Breast epithelium (tissue), 4 donors: ENCODE data around the gene NOL4L. TPM values are rescaled to one million over a fixed set of nuclear protein-coding genes. Genes with fewer than 3 reads are reported as not detected.

ENCODE experiments used
- DNase-seq, 2 donors: peaks; one replicate each; pipeline ENCODE4 v3.0.0-alpha.2; 2019; ENCODE audit warnings: low spot score in 2 of 2
- H3K27ac ChIP-seq, 2 donors: fragments of 200-600 bp; sonication (generic) in 1 of 2; one replicate each; pipeline ENCODE4 v1.5.1; 2016 to 2019; ENCODE audit warnings: mild to moderate bottlenecking in 1 of 2
- H3K27me3 ChIP-seq, 2 donors: fragments of 200-600 bp; sonication (generic) in 1 of 2; one replicate each; pipeline versions ENCODE4 v1.5.1 to v1.6.0; 2017 to 2019; ENCODE audit warnings: control low read depth in 1 of 2, mild to moderate bottlenecking in 1 of 2
- H3K36me3 ChIP-seq: fragments of 200-600 bp; one replicate; pipeline ENCODE4 v1.5.1; 2019
- H3K4me1 ChIP-seq, 2 donors: fragments of 200-600 bp; sonication (generic); one replicate each; pipeline ENCODE4 v1.5.1; 2016 to 2019; ENCODE audit warnings: control low read depth in 1 of 2
- H3K4me3 ChIP-seq, 3 donors: fragments of 200-600 bp; sonication (generic); 1 replicate in 2 of 3; 2 replicates in 1 of 3; pipeline ENCODE4 v1.5.1; 2016 to 2019; ENCODE audit warnings: mild to moderate bottlenecking in 3 of 3, moderate library complexity in 2 of 3
- H3K9me3 ChIP-seq, 2 donors: fragments of 200-600 bp; sonication (generic) in 1 of 2; one replicate each; pipeline ENCODE4 v1.5.1; 2016 to 2019; ENCODE audit warnings: control low read depth in 1 of 2
- POLR2A ChIP-seq: fragments of 450-650 bp; IDR thresholded peaks from one replicate; pipeline ENCODE4 v1.6.1; 2016; ENCODE audit warnings: antibody characterized with exemption, mild to moderate bottlenecking, moderate library complexity
- POLR2AphosphoS5 ChIP-seq, 3 donors: sonication (generic); formaldehyde crosslinking; IDR thresholded peaks; one replicate each; pipeline ENCODE4 v1.6.1; 2017; ENCODE audit warnings: antibody characterized with exemption in 3 of 3
- intact Hi-C: fragments of 100-400 bp; cut with DNase I; formaldehyde crosslinking; loops from one replicate; pipeline ENCODE4 v1.15.1; 2023; ENCODE audit warnings: low total_unique reads
- total RNA-seq, 3 donors: library from RNA; depleted of rRNA; stranded (reverse); fragments of >200 nt; gene quantifications; one replicate each; pipeline ENCODE4 v1.1.0, GENCODE V29; 2016
- TF ChIP-seq, protein P1 (sequence below), 3 donors: fragments of 450-650 bp; IDR thresholded peaks; one replicate each; pipeline ENCODE4 v1.5.1; 2016 to 2017; ENCODE audit warnings: antibody characterized with exemption in 3 of 3, mild to moderate bottlenecking in 3 of 3, moderate library complexity in 3 of 3

Gene NOL4L
- total RNA-seq, 3 donors from 2014 or later, result 3.7 to 18.4 (median 15.8) TPM

DNA sequence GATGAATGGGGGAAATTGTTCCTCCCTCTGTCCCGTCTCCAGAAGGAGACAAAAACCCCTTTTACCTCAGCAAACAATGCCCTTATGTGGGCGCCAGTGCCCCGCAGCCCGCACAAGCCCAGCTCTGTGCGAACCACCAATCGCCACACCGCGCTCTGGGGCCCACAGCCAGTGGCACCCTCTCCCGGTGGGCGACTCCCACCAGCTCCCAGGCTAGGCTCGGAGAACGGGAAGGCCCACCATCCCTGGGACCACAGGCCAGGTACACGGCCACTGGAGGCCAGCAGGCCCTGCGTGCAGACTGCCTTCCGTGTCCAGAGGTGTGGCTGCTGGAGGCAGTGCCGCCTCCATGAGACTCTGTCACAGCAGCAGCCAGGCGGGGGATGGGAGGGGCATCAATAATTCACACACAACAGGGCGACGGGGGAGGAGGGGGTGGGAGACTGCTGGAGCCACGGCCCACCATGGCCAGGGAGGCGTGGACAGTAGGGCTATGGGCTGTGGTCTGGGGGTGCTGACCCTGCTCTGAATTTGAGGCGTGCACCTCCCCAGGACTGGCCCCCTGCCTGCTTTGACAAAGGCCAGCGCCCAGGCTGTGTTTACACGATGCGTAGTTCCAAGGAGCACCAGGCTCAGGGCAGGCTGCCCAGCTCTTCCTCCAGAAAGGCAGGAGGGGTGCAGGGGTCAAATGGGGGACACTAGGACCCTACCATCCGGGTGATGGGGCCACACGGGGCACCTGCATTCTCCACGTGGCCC, 121.3 kb downstream of the NOL4L start:
- peak in 1 of 2 donors; percentile 64 for DNase-seq
- Histone ChIP-seq H3K9me3 (no peaks in the 10 kb centered on the region), H3K27me3 (no peaks in the 10 kb centered on the region), H3K36me3 (no peaks in the 10 kb centered on the region), H3K27ac (peak overlapping the region; percentile 88 to 89), H3K4me1 (peaks cover 10 to 27% of the 10 kb centered on the region in 2 donors), H3K4me3 (peak overlapping the region in 2 of 3 donors; percentile 18 to 32)
- intact Hi-C loops, result no loop called here
- TF ChIP-seq POLR2AphosphoS5 (IDR thresholded peaks at IDR 0.05) (no peak), POLR2A (no peak)
- TF ChIP-seq, protein P1, sequence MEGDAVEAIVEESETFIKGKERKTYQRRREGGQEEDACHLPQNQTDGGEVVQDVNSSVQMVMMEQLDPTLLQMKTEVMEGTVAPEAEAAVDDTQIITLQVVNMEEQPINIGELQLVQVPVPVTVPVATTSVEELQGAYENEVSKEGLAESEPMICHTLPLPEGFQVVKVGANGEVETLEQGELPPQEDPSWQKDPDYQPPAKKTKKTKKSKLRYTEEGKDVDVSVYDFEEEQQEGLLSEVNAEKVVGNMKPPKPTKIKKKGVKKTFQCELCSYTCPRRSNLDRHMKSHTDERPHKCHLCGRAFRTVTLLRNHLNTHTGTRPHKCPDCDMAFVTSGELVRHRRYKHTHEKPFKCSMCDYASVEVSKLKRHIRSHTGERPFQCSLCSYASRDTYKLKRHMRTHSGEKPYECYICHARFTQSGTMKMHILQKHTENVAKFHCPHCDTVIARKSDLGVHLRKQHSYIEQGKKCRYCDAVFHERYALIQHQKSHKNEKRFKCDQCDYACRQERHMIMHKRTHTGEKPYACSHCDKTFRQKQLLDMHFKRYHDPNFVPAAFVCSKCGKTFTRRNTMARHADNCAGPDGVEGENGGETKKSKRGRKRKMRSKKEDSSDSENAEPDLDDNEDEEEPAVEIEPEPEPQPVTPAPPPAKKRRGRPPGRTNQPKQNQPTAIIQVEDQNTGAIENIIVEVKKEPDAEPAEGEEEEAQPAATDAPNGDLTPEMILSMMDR (IDR thresholded peaks at IDR 0.05), result no peak

- Histone ChIP-seq H3K27me3 (no peaks in the 10 kb centered on the region), H3K27ac (peak overlapping the region; percentile 88 to 89), H3K36me3 (no peaks in the 10 kb centered on the region), H3K4me3 (peak overlapping the region in 1 of 3 donors; percentile 18), H3K9me3 (no peaks in the 10 kb centered on the region), H3K4me1 (peaks cover 10 to 27% of the 10 kb centered on the region in 2 donors)
- no peak for TF ChIP-seq POLR2AphosphoS5 (IDR thresholded peaks at IDR 0.05)
- TF ChIP-seq, protein P1 (IDR thresholded peaks at IDR 0.05), result no peak
- no peak for TF ChIP-seq POLR2A
- intact Hi-C loops, result no loop called here
- no peak for DNase-seq
These were observed 122.1 kb downstream of the NOL4L start for GRCh38 chr20:32462900-32463641.

GRCh38 chr20:32461836-32462600, 123.1 kb downstream of the NOL4L start:
- no peak overlapping the region for H3K27ac ChIP-seq

DNA sequence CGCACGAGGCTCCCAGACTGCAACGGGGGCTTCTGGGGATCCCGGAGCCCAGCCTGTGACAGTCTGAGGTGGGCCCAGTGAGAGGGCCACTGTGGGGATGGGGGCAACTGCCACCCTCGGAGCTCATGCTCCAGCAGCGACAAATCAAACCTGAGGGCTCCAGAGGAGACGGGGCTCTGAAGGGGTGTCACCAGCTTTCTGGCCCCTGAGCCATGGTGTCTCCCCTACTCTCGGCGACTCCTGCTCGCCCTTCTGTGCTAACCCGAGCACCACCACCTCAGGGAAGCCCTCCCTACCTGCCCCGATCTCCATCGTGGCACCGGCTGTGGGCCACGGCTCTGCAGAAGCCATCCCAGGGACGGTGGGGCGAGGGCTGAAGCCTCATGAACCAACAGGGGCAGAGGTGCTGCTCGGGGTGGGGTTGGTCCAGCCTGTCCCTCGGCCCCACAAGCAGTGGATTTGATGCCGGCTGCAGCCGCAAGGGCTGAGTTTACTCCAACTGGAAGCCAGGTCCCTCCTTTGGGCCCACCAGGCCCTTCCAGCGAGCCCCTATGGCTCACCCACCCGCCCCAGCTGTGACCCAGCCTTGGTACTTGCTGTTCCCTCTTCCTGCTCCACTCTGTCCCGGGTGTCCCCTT, 124.3 kb downstream of the NOL4L start:
- H3K9me3 ChIP-seq, result no peaks in the 10 kb centered on the region
- H3K4me3 ChIP-seq, result no peak overlapping the region
- no peaks in the 10 kb centered on the region for H3K27me3 ChIP-seq
- no peak for DNase-seq
- H3K36me3 ChIP-seq, result no peaks in the 10 kb centered on the region
- H3K4me1 ChIP-seq, result peaks cover 9 to 32% of the 10 kb centered on the region in 2 donors
- intact Hi-C loops, result no loop called here
- no peak for TF ChIP-seq POLR2AphosphoS5 (IDR thresholded peaks at IDR 0.05)
- no peak for TF ChIP-seq POLR2A
- TF ChIP-seq, protein P1 (IDR thresholded peaks at IDR 0.05), result no peak
- H3K27ac ChIP-seq, result no peak overlapping the region

More at GRCh38 chr20:32461836-32462600, 123.1 kb downstream of the NOL4L start:
- Histone ChIP-seq H3K4me1 (peaks cover 13 to 33% of the 10 kb centered on the region in 2 donors), H3K36me3 (no peaks in the 10 kb centered on the region), H3K4me3 (no peak overlapping the region), H3K9me3 (no peaks in the 10 kb centered on the region), H3K27me3 (no peaks in the 10 kb centered on the region)
- intact Hi-C loops, result no loop called here
- DNase-seq, result no peak
- TF ChIP-seq POLR2A (no peak), POLR2AphosphoS5 (IDR thresholded peaks at IDR 0.05) (no peak)
- TF ChIP-seq, protein P1 (IDR thresholded peaks at IDR 0.05), result no peak
